SU-DHL-6 (cell line): ENCODE measurements around the gene ZBTB11.

Experiments used
- CTCF ChIP-seq: fragments of 200-600 bp; sonication (generic); IDR thresholded peaks from one replicate; pipeline ENCODE4 v1.5.1; 2017; ENCODE audit warnings: antibody characterized with exemption, mild to moderate bottlenecking, low read length, moderate library complexity; ENCODE audit not compliant: insufficient read depth, poor library complexity, severe bottlenecking
- EZH2phosphoT487 ChIP-seq: fragments of 200-600 bp; sonication (generic), shearing (Covaris generic); conservative IDR thresholded peaks from 2 replicates; pipeline ENCODE4 v1.6.1; 2018; ENCODE audit warnings: mild to moderate bottlenecking, antibody characterized with exemption, low read length, moderate library complexity, mixed read lengths

DNA sequence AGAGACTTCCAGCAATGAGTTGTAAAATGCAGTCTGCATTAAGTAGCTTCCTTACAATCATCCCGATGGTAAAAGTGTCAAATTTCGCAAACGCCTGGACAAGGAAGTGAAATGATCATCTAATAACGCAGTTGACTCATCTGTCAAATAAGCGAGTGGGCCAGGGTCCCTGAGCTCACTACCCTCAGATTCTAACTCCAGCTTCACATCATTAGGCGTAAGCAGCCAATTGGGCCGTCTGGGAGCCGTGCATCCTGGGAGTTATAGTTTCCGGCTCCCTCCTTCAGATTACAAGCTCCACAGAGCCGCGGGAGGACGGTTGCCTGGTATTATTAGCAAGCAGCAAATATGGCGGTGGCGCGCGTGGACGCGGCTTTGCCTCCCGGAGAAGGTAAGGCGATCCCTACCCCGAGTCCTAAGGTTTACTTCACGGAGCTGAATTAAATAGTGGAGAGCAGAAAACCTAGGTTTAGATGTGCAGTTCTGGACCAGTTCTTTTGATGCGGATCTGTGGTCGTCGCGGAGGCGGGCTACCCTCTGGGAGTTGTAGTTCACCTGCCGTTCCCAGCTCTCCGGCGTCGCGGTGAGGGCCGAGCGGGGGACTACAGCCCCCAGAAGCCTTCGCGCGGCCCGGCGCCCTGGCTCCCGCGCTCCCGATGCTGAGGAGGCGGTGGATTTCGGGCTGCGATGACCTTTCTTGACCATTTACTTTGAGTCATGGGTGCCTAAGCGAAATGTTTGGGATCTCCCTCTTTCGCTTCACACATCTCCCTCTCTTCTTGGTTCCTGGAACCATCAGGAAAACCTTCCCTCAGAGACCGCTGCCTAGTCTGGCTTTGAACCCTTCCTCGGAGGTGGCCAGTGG lies 47.6 kb upstream of the ZBTB11 start, which contains the start of gene CEP97:
- TF ChIP-seq CTCF (no peak), EZH2phosphoT487 (no peak)
